Subcutaneous abdominal adipose tissue (tissue), 5 donors: ENCODE measurements around the gene MARK1.
"Not testable (repeated sequence)": the region's sequence is repeated elsewhere in the genome, so short reads cannot be mapped to it uniquely, and the experiment has no call there.

Experiments used
- H3K27ac ChIP-seq: one replicate; pipeline ENCODE4 v1.7.0; 2013; ENCODE audit warnings: low read depth, mild to moderate bottlenecking, inconsistent platforms, low read length, moderate library complexity
- H3K27me3 ChIP-seq, 5 donors: one replicate each; pipeline ENCODE4 v1.7.0; 2013; ENCODE audit warnings: low read length in 5 of 5, inconsistent platforms in 1 of 5; ENCODE audit not compliant: control insufficient read depth in 5 of 5, insufficient read depth in 4 of 5
- H3K36me3 ChIP-seq, 5 donors: one replicate each; pipeline ENCODE4 v1.7.0; 2013; ENCODE audit warnings: low read length in 5 of 5; ENCODE audit not compliant: control insufficient read depth in 5 of 5, insufficient read depth in 5 of 5
- H3K4me1 ChIP-seq, 5 donors: one replicate each; pipeline ENCODE4 v1.7.0; 2013; ENCODE audit warnings: low read length in 5 of 5, mild to moderate bottlenecking in 3 of 5, moderate library complexity in 1 of 5; ENCODE audit not compliant: control insufficient read depth in 5 of 5, insufficient read depth in 5 of 5
- H3K4me3 ChIP-seq, 5 donors: one replicate each; pipeline ENCODE4 v1.7.0; 2013; ENCODE audit warnings: low read length in 5 of 5, low read depth in 1 of 5
- H3K9ac ChIP-seq, 5 donors: one replicate each; pipeline ENCODE4 v1.7.0; 2013; ENCODE audit warnings: low read length in 5 of 5, mild to moderate bottlenecking in 4 of 5, moderate library complexity in 3 of 5
- H3K9me3 ChIP-seq, 5 donors: one replicate each; pipeline ENCODE4 v1.7.0; 2013; ENCODE audit warnings: low read length in 5 of 5; ENCODE audit not compliant: control insufficient read depth in 5 of 5
- donor health status: healthy.
- donor health status: healthy.
- donor health status: healthy.
- donor health status: healthy.
- donor health status: healthy.

MARK1 gene

GRCh38 chr1:220594356-220594755 lies 66.4 kb downstream of the MARK1 start:
- Histone ChIP-seq H3K27ac (no peak overlapping the region), H3K9ac (no peak overlapping the region), H3K4me1 (no peaks in the 10 kb centered on the region), H3K36me3 (peaks cover 5 to 19% (median 14%) of the 10 kb centered on the region in 5 donors), H3K27me3 (no peaks in the 10 kb centered on the region), H3K4me3 (no peak overlapping the region), H3K9me3 (no peaks in the 10 kb centered on the region)

DNA sequence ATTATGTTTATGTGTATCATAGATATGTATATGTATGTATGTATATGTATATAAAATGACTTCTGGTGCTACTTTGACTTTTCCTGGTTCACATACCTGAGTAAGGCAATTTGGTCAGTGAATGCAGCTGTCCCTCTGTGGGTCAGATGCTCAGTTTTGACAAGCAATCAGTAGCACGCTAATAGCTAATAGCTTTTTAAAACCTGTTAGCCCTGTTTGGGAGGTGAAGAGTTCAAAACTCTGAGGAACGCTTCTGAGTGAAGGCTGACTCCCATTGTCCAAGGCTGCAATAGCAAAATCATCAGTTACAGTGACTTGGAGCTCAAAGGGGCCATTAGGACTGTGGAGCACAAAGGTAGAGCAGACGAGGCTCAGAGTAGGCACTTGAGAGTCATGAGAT lies 67.2 kb downstream of the MARK1 start:
- H3K27me3 ChIP-seq = no peaks in the 10 kb centered on the region
- H3K9ac ChIP-seq = no peak overlapping the region
- no peaks in the 10 kb centered on the region for H3K9me3 ChIP-seq
- H3K4me1 ChIP-seq = no peaks in the 10 kb centered on the region
- no peak overlapping the region for H3K4me3 ChIP-seq
- no peak overlapping the region for H3K27ac ChIP-seq
- peaks cover 5 to 21% (median 14%) of the 10 kb centered on the region in 5 donors for H3K36me3 ChIP-seq

GRCh38 chr1:220604926-220605325 lies 77.0 kb downstream of the MARK1 start:
- no peak overlapping the region for H3K4me3 ChIP-seq
- H3K27me3 ChIP-seq = no peaks in the 10 kb centered on the region
- no peaks in the 10 kb centered on the region for H3K9me3 ChIP-seq
- H3K4me1 ChIP-seq = no peaks in the 10 kb centered on the region
- no peak overlapping the region for H3K9ac ChIP-seq
- H3K27ac ChIP-seq = no peak overlapping the region
- peaks cover 0 to 6% (median 0%) of the 10 kb centered on the region in 5 donors for H3K36me3 ChIP-seq

- not testable (repeated sequence) for H3K4me1 ChIP-seq, H3K4me3 ChIP-seq, H3K36me3 ChIP-seq, H3K9ac ChIP-seq, H3K27ac ChIP-seq, H3K9me3 ChIP-seq, H3K27me3 ChIP-seq
Observed at GRCh38 chr1:220605651-220606050, 77.7 kb downstream of the MARK1 start.

DNA sequence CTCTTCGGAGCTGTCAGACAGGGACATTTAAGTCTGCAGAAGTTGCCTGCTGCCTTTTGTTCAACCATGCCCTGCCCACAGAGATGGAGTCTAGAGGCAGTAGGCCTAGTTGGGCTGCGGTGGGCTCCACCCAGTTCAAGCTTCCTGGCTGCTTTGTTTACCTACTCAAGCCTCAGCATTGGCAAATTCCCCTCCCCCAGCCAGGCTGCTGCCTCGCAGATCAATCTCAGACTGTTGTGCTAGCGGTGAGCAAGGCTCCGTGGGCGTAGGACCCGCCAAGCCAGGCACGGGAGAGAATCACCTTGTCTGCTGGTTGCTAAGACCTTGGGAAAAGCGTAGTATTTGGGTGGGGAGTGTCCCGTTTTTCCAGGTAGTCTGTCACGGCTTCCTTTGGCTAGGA lies 83.2 kb downstream of the MARK1 start:
- H3K9me3 ChIP-seq, H3K36me3 ChIP-seq, H3K9ac ChIP-seq, H3K27me3 ChIP-seq, H3K4me1 ChIP-seq, H3K27ac ChIP-seq, H3K4me3 ChIP-seq: not testable (repeated sequence)

- no peak overlapping the region for H3K27ac ChIP-seq
- H3K4me3 ChIP-seq = no peak overlapping the region
- H3K9ac ChIP-seq = no peak overlapping the region
- H3K4me1 ChIP-seq = peaks cover 0 to 11% (median 0%) of the 10 kb centered on the region in 5 donors
- H3K9me3 ChIP-seq = no peaks in the 10 kb centered on the region
- H3K27me3 ChIP-seq = no peaks in the 10 kb centered on the region
- peaks cover 0 to 13% (median 2%) of the 10 kb centered on the region in 5 donors for H3K36me3 ChIP-seq
Observed at GRCh38 chr1:220616836-220617235, 88.9 kb downstream of the MARK1 start.

DNA sequence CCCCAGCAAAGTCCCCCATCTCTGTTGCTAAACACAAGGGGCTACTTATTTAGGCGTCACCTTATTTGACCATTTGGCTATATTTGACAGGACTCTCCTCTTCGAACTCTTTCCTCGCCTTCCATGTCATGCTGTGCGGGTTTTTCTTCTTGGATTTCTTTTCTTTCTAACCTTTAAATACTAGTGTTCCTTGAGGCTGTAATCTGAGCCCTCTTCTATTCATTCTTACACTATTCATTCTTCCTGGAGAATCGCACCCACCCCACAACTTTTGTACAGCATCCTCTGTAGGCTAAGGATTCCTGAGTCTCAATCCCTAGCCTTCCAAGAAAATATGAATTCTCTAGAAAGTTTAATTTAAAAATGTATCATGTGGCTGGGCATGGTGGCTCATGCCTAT lies 100.5 kb downstream of the MARK1 start:
- H3K27me3 ChIP-seq = no peaks in the 10 kb centered on the region
- peaks cover 3 to 19% (median 10%) of the 10 kb centered on the region in 5 donors for H3K36me3 ChIP-seq
- H3K4me3 ChIP-seq = no peak overlapping the region
- no peaks in the 10 kb centered on the region for H3K4me1 ChIP-seq
- no peak overlapping the region for H3K9ac ChIP-seq
- H3K27ac ChIP-seq = no peak overlapping the region
- no peaks in the 10 kb centered on the region for H3K9me3 ChIP-seq

GRCh38 chr1:220631238-220631815 lies 103.4 kb downstream of the MARK1 start:
- Histone ChIP-seq H3K27me3 (no peaks in the 10 kb centered on the region), H3K9ac (no peak overlapping the region), H3K36me3 (peaks cover 0 to 14% (median 10%) of the 10 kb centered on the region in 5 donors), H3K9me3 (no peaks in the 10 kb centered on the region), H3K27ac (no peak overlapping the region), H3K4me1 (no peaks in the 10 kb centered on the region), H3K4me3 (no peak overlapping the region)

DNA sequence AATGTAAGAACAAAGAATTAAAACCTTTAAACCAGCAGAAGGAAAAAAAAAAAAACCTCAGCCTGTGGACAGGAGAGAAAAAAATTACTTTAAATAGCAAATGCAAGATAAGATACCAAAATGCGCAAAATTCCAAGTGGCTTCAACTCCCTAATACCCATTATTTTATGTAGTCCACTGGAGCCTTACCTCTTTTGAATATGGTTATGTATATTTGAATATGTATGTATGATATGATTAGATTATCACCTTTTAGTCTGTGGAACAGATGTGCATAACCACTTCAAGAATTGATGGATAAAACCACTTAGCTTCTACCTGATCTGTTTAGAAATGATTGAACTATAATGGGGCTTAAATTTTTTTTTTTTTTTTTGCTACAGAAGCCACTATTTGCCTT lies 109.8 kb downstream of the MARK1 start:
- no peak overlapping the region for H3K27ac ChIP-seq
- no peak overlapping the region for H3K4me3 ChIP-seq
- H3K36me3 ChIP-seq = peaks cover 0 to 22% (median 9%) of the 10 kb centered on the region in 5 donors
- H3K9me3 ChIP-seq = no peaks in the 10 kb centered on the region
- peaks cover 0 to 6% (median 5%) of the 10 kb centered on the region in 5 donors for H3K4me1 ChIP-seq
- no peaks in the 10 kb centered on the region for H3K27me3 ChIP-seq
- H3K9ac ChIP-seq = no peak overlapping the region

DNA sequence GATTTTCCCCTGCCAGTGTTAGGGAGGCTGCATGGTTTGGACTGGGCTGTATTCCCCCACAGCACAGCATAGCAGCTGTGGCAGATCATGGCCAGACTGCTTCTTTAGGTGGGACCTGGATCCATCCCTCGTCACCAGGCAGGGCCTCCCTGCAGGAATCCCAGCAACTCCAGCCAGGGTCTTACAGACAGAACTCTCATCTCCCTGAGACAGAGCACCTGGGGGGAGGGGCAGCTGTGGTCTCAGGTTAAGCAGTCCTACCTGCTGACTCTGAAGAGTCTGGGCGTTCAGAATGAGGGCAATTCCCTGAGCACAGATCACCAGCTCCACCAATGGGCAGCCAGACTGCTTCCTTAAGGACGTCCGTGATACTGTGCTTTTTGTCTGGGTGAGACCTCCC lies 114.3 kb downstream of the MARK1 start:
- H3K9me3 ChIP-seq = no peaks in the 10 kb centered on the region
- peaks cover 0 to 6% (median 5%) of the 10 kb centered on the region in 5 donors for H3K4me1 ChIP-seq
- H3K36me3 ChIP-seq = peaks cover 0 to 14% (median 5%) of the 10 kb centered on the region in 5 donors
- no peaks in the 10 kb centered on the region for H3K27me3 ChIP-seq
- no peak overlapping the region for H3K27ac ChIP-seq
- no peak overlapping the region for H3K4me3 ChIP-seq
- H3K9ac ChIP-seq = no peak overlapping the region
